Measurements from ENCODE around the gene EML4. TPM values are rescaled to one million over a fixed set of nuclear protein-coding genes. Genes with fewer than 3 reads are reported as not detected.

EML4 gene
- total RNA-seq, 4 donors from 2014 or later = 23.3 to 52.4 (median 31.7) TPM

- no peak for TF ChIP-seq CTCF (IDR thresholded peaks at IDR 0.05; ENCODE audit: low read depth)
These were observed 209.3 kb downstream of the EML4 start for GRCh38 chr2:42378415-42378814.

GRCh38 chr2:42382144-42382543 lies 213.0 kb downstream of the EML4 start:
- no peak for TF ChIP-seq CTCF (IDR thresholded peaks at IDR 0.05; ENCODE audit: low read depth)

Other genes starting within 250 kb of the EML4 start
- gene PKDCC, start 121.3 kb upstream of the EML4 start, total RNA-seq = 100 to 1,000 TPM in 3 of 4 donors, 10 to 100 TPM in 1; 80.7 to 150 (median 117) TPM
- gene COX7A2L, start 191.9 kb downstream of the EML4 start, total RNA-seq = 100 to 1,000 TPM; 125 to 163 (median 150) TPM